ENCODE data around the gene SERP2. TPM values are rescaled to one million over a fixed set of nuclear protein-coding genes. Genes with fewer than 3 reads are reported as not detected.

The SERP2 gene
- total and polyA plus RNA-seq, 2 of the 8 experiments (the other 6 are each of a cell fraction or from before 2014, with no cell fraction given), result 2.0 to 2.3 TPM

DNA sequence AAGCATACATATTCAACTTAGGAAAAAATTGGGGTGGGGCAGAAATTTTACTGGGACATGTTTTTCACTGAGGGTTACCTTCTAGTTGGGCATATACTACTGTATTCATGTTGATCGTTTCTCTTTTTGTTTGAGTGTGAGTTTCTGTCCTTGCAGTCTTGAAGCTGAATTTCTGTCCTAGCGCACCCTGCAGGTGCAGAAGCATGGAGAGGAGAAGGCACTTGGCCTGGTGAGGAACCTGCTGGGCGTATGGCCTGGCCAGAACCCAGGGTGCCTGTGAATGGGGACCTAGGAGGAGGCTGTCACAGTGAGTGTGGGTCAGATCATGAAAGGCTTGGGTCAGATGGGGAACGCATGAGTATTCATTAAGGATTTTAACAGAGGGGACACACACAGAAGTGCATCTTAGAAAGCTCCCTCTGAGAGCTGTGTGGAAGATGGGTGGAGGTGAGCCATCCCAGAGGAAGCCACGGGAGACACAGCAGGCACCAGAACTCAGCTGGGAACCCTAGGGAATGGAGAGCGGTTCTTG, 36.8 kb downstream of the SERP2 start:
- Histone ChIP-seq H3K23me2 (ENCODE audit: low read depth, low read length) (no peaks in the 10 kb centered on the region; the same call in 1 of the 2 replicates), H3K4me1 (replicated peaks in 1 of 4; ENCODE audit: control insufficient read depth in 3 of 4, insufficient read depth in 4 of 4, low read length in 3 of 4) (peaks cover 8 to 17% (median 13%) of the 10 kb centered on the region in 4 experiments), H3K4me2 (ENCODE audit: insufficient read depth in 1 of 2, low read depth in 2 of 2, low read length in 2 of 2) (no peak overlapping the region), H2BK5ac (ENCODE audit: low read depth, low read length) (no peak overlapping the region), H3K18ac (ENCODE audit: extremely low read depth, low read length) (no peak overlapping the region), H3K9ac (replicated peaks in 1 of 4; ENCODE audit: extremely low read depth in 1 of 4, low read depth in 3 of 4, low read length in 3 of 4) (no peak overlapping the region), H3K4me3 (ENCODE audit: extremely low read depth in 1 of 4, insufficient read depth in 2 of 4, low read depth in 3 of 4, low read length in 4 of 4) (no peak overlapping the region), H4K91ac (replicated peaks; ENCODE audit: insufficient read length, low read length) (no peak overlapping the region), H2AFZ (ENCODE audit: low read length) (no peak overlapping the region), H2BK120ac (replicated peaks; ENCODE audit: low read depth, low read length) (no peak overlapping the region), H3K56ac (replicated peaks; ENCODE audit: insufficient read length, low read depth, low read length) (no peak overlapping the region), H3K27ac (ENCODE audit: low read depth, low read length) (no peak overlapping the region), H4K20me1 (replicated peaks in 1 of 2; ENCODE audit: control insufficient read depth in 1 of 2, insufficient read depth in 2 of 2, low read length in 2 of 2) (no peaks in the 10 kb centered on the region), H3K27me3 (replicated peaks in 1 of 4; ENCODE audit: control insufficient read depth in 3 of 4, extremely low read depth in 1 of 4, insufficient read depth in 3 of 4, low read length in 3 of 4) (no peaks in the 10 kb centered on the region), H2BK12ac (ENCODE audit: low read depth, low read length) (no peak overlapping the region), H3K14ac (ENCODE audit: insufficient read length) (no peak overlapping the region), H3K4ac (replicated peaks; ENCODE audit: insufficient read length, low read depth, low read length) (no peak overlapping the region), H3K79me1 (ENCODE audit: low read depth, low read length) (no peaks in the 10 kb centered on the region), H2AK5ac (ENCODE audit: low read depth, low read length) (peak overlapping the region; percentile 72; the same call in 1 of the 2 replicates), H3K36me3 (ENCODE audit: control insufficient read depth in 2 of 4, insufficient read depth in 4 of 4, low read length in 3 of 4) (no peaks in the 10 kb centered on the region), H3K23ac (ENCODE audit: insufficient read length) (no peak overlapping the region), H4K8ac (ENCODE audit: extremely low read depth, insufficient read depth, low read length) (no peak overlapping the region), H3K79me2 (ENCODE audit: control insufficient read depth in 1 of 2, insufficient read depth in 2 of 2, low read length in 2 of 2) (no peaks in the 10 kb centered on the region), H3K9me3 (ENCODE audit: insufficient read depth in 2 of 2, low read depth in 1 of 2, low read length in 1 of 2) (no peaks in the 10 kb centered on the region; a peak in 1 of 4 replicates), H2BK15ac (ENCODE audit: low read length) (no peak overlapping the region), H2BK20ac (ENCODE audit: low read length) (no peak overlapping the region), H4K5ac (ENCODE audit: insufficient read length, low read depth, low read length) (no peak overlapping the region)
- WGBS, 2 experiments (ENCODE audit: extremely low coverage in 1 of 2, insufficient coverage in 1 of 2, insufficient read length in 1 of 2, insufficient replicate concordance in 2 of 2, low coverage in 1 of 2, low lambda C conversion rate in 2 of 2, missing lambda C conversion rate in 1 of 2), result 80% methylated on average over 6 of the region's 6 CpGs; no CpG with 5 or more reads in 1 of the 2 experiments
- DNase-seq (ENCODE audit: low read depth in 1 of 2, low spot score in 2 of 2), result no peak
- no peak for TF ChIP-seq EZH2 (IDR thresholded peaks at IDR 0.05; ENCODE audit: low read depth, low read length, severe bottlenecking)
- no peak for TF ChIP-seq GTF2F1 (IDR thresholded peaks at IDR 0.05; ENCODE audit: borderline replicate concordance, low read depth, low read length)
- FAIRE-seq, result no peak
- POLR2A ChIA-PET (ENCODE audit: partially characterized antibody), result interaction anchor here (11.1 kb wide), 1 partner anchor 22 kb away, joined by 125 read pairs; no protein-coding TSS in a partner anchor
- CTCF ChIA-PET (ENCODE audit: partially characterized antibody), result interaction anchor here (0.9 to 1.6 kb wide), 3 partner anchors 10 to 28 kb away, joined by 3 to 5 read pairs (median 4); no protein-coding TSS in a partner anchor
